GM15510 (cell line): ENCODE data around the gene ERP27.

ENCODE experiments used
- POLR2A ChIP-seq: IDR thresholded peaks from 3 replicates; pipeline ENCODE4 v1.6.1; 2011; ENCODE audit warnings: borderline replicate concordance; ENCODE audit not compliant: insufficient read length; ENCODE audit errors: extremely low read depth

The ERP27 gene

DNA sequence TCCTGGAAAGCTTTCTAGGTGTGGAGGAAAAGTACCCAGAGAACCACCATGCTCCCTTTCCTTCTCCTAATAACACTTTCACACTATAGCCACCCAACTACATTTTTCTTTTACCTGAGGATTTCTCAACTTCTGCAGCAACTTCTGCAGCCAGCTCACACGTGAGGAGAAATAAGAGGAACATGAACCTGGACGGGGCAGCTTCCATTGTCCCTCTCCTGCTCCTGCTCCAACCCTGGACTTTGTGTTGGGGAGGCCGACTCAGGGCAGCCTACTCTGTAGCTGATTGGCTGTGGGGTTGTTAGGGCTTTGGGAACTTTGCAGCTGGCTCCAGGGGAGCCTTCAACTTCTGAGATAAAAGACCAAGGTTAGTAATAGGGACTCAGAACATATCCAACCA, at the start of gene ERP27:
TSS of gene ERP27 (minus strand) at position 237 of the 400 bp plus-strand sequence. CDS start at position 208, 29 bp downstream.
- TF ChIP-seq POLR2A: no peak

DNA sequence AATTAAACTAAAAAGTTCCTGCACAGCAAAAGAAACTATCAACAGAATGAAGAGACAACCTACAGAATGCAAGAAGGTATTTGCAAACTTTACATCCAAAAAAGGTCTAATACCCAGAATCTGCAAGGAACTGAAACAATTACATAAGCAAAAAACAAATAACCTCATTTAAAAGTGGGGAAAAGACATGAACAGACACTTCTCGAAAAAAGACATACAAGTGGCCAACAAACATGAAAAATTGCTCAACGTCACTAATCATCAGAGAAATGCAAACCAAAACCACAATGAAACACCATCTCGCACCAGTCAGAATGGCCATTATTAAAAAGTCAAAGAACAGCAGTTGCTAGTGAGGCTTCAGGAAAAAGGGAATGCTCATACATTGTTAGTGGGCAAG, 49.7 kb upstream of the ERP27 start:
- no peak for TF ChIP-seq POLR2A

- no peak for TF ChIP-seq POLR2A
Measured at GRCh38 chr12:14986449-14986848, 48.1 kb upstream of the ERP27 start.

- no peak for TF ChIP-seq POLR2A
Measured at GRCh38 chr12:14984766-14985285, 46.5 kb upstream of the ERP27 start.

- TF ChIP-seq POLR2A: no peak
Measured at GRCh38 chr12:14984036-14984435, 45.7 kb upstream of the ERP27 start.

DNA sequence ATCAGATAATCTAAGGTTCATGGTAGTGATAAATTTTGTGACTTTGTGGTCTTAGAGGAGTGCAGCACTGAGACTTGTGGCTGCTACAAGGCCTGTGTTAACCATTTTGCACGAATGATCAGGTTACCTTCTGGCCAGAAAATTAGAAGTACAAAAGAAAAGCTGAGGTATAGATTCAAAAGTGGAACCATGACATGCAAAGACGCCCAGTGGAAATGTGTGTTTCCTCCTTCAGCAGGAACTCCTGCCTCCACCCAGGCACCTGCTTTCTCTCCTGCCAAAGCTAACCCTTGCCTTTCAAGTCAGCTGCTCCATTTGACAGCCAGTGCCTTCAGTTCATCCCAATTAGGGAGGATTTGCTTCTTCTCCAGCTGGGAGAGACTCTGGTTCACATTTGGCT, 44.7 kb upstream of the ERP27 start:
- no peak for TF ChIP-seq POLR2A

GRCh38 chr12:14982562-14982961, 44.2 kb upstream of the ERP27 start:
- TF ChIP-seq POLR2A: no peak

- no peak for TF ChIP-seq POLR2A
Measured at GRCh38 chr12:14981049-14981448, 42.7 kb upstream of the ERP27 start.

GRCh38 chr12:14979468-14979867, 41.1 kb upstream of the ERP27 start:
- TF ChIP-seq POLR2A: no peak

- no peak for TF ChIP-seq POLR2A
Measured at GRCh38 chr12:14976658-14977057, 38.3 kb upstream of the ERP27 start.

- TF ChIP-seq POLR2A: no peak
Measured at GRCh38 chr12:14975457-14975856, 37.1 kb upstream of the ERP27 start.

DNA sequence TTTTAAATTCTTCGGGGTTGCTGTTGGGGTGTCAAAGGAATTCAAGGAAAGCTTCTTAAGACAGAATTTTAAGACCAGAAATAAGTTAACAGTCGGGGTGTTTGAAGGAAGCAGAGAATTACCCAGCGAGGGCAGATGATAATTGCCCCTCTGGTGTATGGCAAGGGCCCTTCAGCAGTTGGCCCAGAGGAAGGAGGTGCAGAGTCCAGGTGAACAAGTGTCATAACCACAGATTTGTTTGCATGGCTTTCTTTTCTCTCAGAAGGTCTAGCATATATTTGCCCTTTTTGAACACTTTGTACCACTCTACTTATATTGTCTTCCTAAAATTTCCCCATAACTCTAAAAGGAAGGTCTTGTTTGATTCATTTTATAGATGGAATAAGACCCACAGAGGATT, 36.3 kb upstream of the ERP27 start:
- TF ChIP-seq POLR2A: no peak

- no peak for TF ChIP-seq POLR2A
Measured at GRCh38 chr12:14972816-14973215, 34.5 kb upstream of the ERP27 start, which contains the start of gene PDE6H. Gene PDE6H, plus strand, starts transcription at chr12:14973042. Its CDS starts 4,971 bp downstream, at chr12:14978013.

DNA sequence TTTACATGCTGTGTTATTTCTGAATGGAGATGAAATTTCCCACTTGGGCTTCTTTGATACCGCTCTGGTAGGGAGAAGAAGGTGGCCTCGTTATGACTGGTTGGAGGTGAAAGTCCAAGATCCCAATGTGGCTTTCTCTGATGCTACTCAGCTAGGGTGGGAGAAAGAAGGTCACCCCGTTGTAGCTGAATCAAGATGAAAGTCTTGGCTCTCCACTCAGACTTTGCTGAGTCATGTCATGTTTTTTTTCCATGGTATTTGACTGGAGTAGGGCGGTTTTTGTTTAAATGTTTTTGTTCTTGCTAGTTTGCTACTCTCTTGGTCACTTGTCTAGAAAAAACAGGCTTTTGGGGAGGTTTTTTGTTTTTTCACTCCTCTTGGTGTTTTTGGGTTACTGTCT, 32.1 kb upstream of the ERP27 start:
- no peak for TF ChIP-seq POLR2A

DNA sequence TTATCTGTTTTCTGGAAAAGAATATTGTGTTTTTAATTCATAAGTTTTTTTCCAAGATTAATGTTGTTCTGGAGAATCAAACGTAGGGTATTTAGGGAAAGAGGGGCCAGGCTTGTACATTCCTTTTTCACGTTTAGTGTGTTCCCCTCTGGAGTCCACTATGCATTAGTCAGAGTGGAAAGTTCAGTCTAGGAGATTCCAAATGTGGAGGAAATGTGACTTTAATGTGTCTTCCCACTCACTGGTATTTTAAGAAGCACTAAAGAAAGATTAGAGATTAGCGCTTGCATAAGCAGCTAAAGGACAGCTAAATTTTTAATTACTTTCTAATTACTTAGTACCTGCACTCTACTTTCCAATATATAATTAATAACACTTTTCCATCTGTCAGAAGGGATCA, 30.1 kb upstream of the ERP27 start:
- TF ChIP-seq POLR2A: no peak

DNA sequence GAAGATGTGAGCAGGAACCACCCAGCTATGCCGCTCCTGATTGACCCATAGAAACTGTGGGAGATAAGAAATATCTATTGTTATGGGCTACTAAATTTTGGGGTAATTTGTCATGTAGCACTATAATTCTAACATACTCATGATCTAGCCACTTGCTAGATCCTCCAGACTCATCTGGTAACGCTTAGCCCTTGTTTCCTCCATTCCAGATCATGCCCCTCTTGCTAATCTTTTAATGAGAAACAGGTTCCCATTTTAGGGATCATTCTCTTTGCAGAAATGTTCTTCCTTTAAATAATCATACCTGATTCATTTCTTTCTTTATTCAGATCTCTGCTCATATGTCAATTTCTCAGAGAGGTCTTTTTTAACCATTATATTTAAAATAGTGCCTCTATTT, 26.9 kb upstream of the ERP27 start:
- no peak for TF ChIP-seq POLR2A

- no peak for TF ChIP-seq POLR2A
Measured at GRCh38 chr12:14964406-14964805, 26.1 kb upstream of the ERP27 start.
